B cell (primary cell): ENCODE measurements around the gene CDR2L. TPM values are rescaled to one million over a fixed set of nuclear protein-coding genes. Genes with fewer than 3 reads are reported as not detected.

Source experiments
- ATAC-seq: fragments of 200-7000 bp; cut with Tn5 transposase; one replicate; pipeline ENCODE4 v1.10.0; 2021; ENCODE audit warnings: low read depth, mild to moderate bottlenecking, moderate number of reproducible peaks, moderate library complexity
- CTCF ChIA-PET: fragments of 350-600 bp; sonication (Branson Sonifier 250); formaldehyde crosslinking; loops from one replicate; lab custom pipeline; 2021; ENCODE audit warnings: antibody characterized with exemption, inconsistent platforms; lab: Charles Lee
- POLR2A ChIA-PET: fragments of 350-600 bp; sonication (Branson Sonifier 250); formaldehyde crosslinking; loops from one replicate; lab custom pipeline; 2021; ENCODE audit warnings: antibody characterized with exemption; lab: Charles Lee
- DNase-seq: peaks from one replicate; pipeline ENCODE4 v3.0.0; 2013
- H2AFZ ChIP-seq: 2 replicates; pipeline ENCODE4 v1.6.1; 2012; ENCODE audit warnings: mild to moderate bottlenecking, low read depth, low read length; ENCODE audit not compliant: insufficient read depth, poor library complexity, severe bottlenecking
- H3K27ac ChIP-seq, 2 donors: 1 replicate in 1 of 2; 2 replicates in 1 of 2; pipeline ENCODE4 v1.5.1; 2012 to 2013; ENCODE audit warnings: low read length in 2 of 2, mild to moderate bottlenecking in 2 of 2, moderate library complexity in 1 of 2
- H3K27me3 ChIP-seq, 4 experiments: fragments of 200-600 bp in 1 of 4; sonication (generic) in 1 of 4; replicated peaks in 1 of 4; 1 replicate in 2 of 4; 2 replicates in 2 of 4; pipeline versions ENCODE4 v1.6.1 to v1.7.0; 2013 to 2016; ENCODE audit warnings: low read length in 3 of 4, mild to moderate bottlenecking in 2 of 4, mixed read lengths in 1 of 4, moderate library complexity in 1 of 4; ENCODE audit not compliant: insufficient read depth in 4 of 4, control insufficient read depth in 3 of 4; ENCODE audit errors: control extremely low read depth in 1 of 4
- H3K36me3 ChIP-seq, 2 experiments: replicated peaks in 1 of 2; 1 replicate in 1 of 2; 2 replicates in 1 of 2; pipeline versions ENCODE4 v1.6.1 to v1.7.1; 2013; ENCODE audit warnings: low read length in 1 of 2; ENCODE audit not compliant: insufficient read depth in 2 of 2, control insufficient read depth in 1 of 2; ENCODE audit errors: control extremely low read depth in 1 of 2, extremely low read depth in 1 of 2
- H3K4me1 ChIP-seq, 2 donors: fragments of 200-600 bp in 1 of 2; sonication (generic) in 1 of 2; 1 replicate in 1 of 2; 2 replicates in 1 of 2; pipeline versions ENCODE4 v1.5.1 to v1.6.1; 2013 to 2017; ENCODE audit warnings: low read length in 2 of 2; ENCODE audit not compliant: control insufficient read depth in 2 of 2, insufficient read depth in 2 of 2
- H3K4me2 ChIP-seq: replicated peaks from 2 replicates; pipeline ENCODE3; 2012; ENCODE audit warnings: mild to moderate bottlenecking, low read depth, low read length; ENCODE audit not compliant: poor library complexity, severe bottlenecking
- H3K4me3 ChIP-seq, 5 experiments: fragments of 200-600 bp in 1 of 5; sonication (generic) in 1 of 5; 1 replicate in 3 of 5; 2 replicates in 2 of 5; pipeline versions ENCODE4 v1.5.1 to v1.7.0; 2011 to 2016; ENCODE audit warnings: low read length in 4 of 5, mild to moderate bottlenecking in 4 of 5, low read depth in 2 of 5, control low read depth in 1 of 5, moderate library complexity in 1 of 5; ENCODE audit not compliant: insufficient read depth in 1 of 5; ENCODE audit errors: control extremely low read depth in 1 of 5, extremely low read depth in 1 of 5
- H3K79me2 ChIP-seq: fragments of 200-600 bp; sonication (generic); one replicate; pipeline ENCODE4 v1.6.0; 2016; ENCODE audit warnings: low read length; ENCODE audit not compliant: control insufficient read depth, insufficient read depth
- H3K9ac ChIP-seq: fragments of 200-600 bp; sonication (generic); 2 replicates; pipeline ENCODE4 v1.6.1; 2017; ENCODE audit warnings: mild to moderate bottlenecking, low read length, moderate library complexity
- H3K9me3 ChIP-seq, 3 donors: one replicate each; pipeline versions ENCODE4 v1.6.1 to v1.7.1; 2013; ENCODE audit warnings: low read length in 2 of 3; ENCODE audit not compliant: control insufficient read depth in 2 of 3, insufficient read depth in 1 of 3; ENCODE audit errors: control extremely low read depth in 1 of 3
- H4K20me1 ChIP-seq: 2 replicates; pipeline ENCODE4 v1.6.0; 2012; ENCODE audit warnings: mild to moderate bottlenecking, low read length; ENCODE audit not compliant: insufficient read depth, control insufficient read depth, poor library complexity, severe bottlenecking
- H3K27ac Mint-ChIP-seq: one replicate; pipeline ENCODE4 v1.8.0; 2021; ENCODE audit warnings: mixed read lengths
- H3K27me3 Mint-ChIP-seq: one replicate; pipeline ENCODE4 v1.8.0; 2021; ENCODE audit warnings: mixed read lengths
- H3K4me1 Mint-ChIP-seq: one replicate; pipeline ENCODE4 v1.8.0; 2021; ENCODE audit warnings: mixed read lengths
- H3K4me3 Mint-ChIP-seq: one replicate; pipeline ENCODE4 v1.8.0; 2021; ENCODE audit warnings: mixed read lengths
- H3K9me3 Mint-ChIP-seq: one replicate; pipeline ENCODE4 v1.8.0; 2022; ENCODE audit warnings: mixed read lengths; ENCODE audit not compliant: insufficient read depth
- EZH2 ChIP-seq: IDR thresholded peaks from 2 replicates; pipeline ENCODE4 v1.6.1; 2012; ENCODE audit warnings: borderline replicate concordance, low read depth, mild to moderate bottlenecking, moderate library complexity, low read length; ENCODE audit not compliant: insufficient read depth, poor library complexity, severe bottlenecking
- WGBS: methylation state at CpG from one replicate; pipeline ENCODE4 v1.1.5; 2013; ENCODE audit warnings: missing lambda C conversion rate; ENCODE audit not compliant: insufficient coverage; 5-methylcytosine and 5-hydroxymethylcytosine counted together
- intact Hi-C: fragments of 100-400 bp; cut with micrococcal nuclease; formaldehyde crosslinking; loops from one replicate; pipeline ENCODE4 v1.10.0; 2022
- polyA plus RNA-seq: library from polyadenylated mRNA; depleted of rRNA; stranded (reverse); fragments of >200 nt; gene quantifications from 2 replicates; pipeline ENCODE4 v1.2.3, GENCODE V29; 2012
- total RNA-seq, 2 donors: library from RNA; stranded (reverse); fragments of 120-200 nt in 1 of 2; gene quantifications; 1 replicate in 1 of 2; 2 replicates in 1 of 2; pipeline versions ENCODE4 v1.2.3 to v1.2.4, GENCODE V29; 2013 to 2022
- TF ChIP-seq, protein P1 (sequence below): fragments of 200-600 bp; IDR thresholded peaks from one replicate; pipeline ENCODE4 v1.8.0; 2022; ENCODE audit warnings: antibody characterized with exemption, mild to moderate bottlenecking

The CDR2L gene
- total and polyA plus RNA-seq, 2 donors (not counting 1 experiment from before 2014, with no cell fraction given): 0.03 TPM; not detected in 1

DNA sequence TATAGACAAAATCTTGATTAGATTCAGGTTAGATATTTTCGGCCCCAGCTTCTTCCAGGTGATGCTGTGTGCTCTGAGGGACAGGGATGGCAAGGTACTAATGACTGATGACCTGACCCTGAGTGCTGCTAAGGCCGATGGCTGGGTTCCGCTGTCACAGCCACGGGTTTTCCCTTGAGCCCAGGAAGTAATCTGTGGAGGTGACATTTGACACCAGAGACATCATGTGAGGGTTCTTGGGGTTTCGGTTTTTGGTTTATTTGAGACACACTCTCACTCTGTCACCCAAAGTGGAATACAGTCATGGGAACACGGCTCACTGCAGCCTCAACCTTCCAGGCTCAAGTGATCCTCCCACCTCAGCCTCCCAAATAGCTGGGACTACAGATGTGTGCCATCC, 41.9 kb upstream of the CDR2L start:
- TF ChIP-seq, protein P1, sequence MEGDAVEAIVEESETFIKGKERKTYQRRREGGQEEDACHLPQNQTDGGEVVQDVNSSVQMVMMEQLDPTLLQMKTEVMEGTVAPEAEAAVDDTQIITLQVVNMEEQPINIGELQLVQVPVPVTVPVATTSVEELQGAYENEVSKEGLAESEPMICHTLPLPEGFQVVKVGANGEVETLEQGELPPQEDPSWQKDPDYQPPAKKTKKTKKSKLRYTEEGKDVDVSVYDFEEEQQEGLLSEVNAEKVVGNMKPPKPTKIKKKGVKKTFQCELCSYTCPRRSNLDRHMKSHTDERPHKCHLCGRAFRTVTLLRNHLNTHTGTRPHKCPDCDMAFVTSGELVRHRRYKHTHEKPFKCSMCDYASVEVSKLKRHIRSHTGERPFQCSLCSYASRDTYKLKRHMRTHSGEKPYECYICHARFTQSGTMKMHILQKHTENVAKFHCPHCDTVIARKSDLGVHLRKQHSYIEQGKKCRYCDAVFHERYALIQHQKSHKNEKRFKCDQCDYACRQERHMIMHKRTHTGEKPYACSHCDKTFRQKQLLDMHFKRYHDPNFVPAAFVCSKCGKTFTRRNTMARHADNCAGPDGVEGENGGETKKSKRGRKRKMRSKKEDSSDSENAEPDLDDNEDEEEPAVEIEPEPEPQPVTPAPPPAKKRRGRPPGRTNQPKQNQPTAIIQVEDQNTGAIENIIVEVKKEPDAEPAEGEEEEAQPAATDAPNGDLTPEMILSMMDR: no peak
- TF ChIP-seq EZH2: no peak
- Histone ChIP-seq H2AFZ (no peak overlapping the region), H3K27ac (no peak overlapping the region), H3K4me1 (no peaks in the 10 kb centered on the region), H3K9me3 (peaks cover 0 to 4% (median 0%) of the 10 kb centered on the region in 3 donors), H3K4me3 (no peak overlapping the region), H3K36me3 (no peaks in the 10 kb centered on the region), H3K79me2 (no peaks in the 10 kb centered on the region), H4K20me1 (no peaks in the 10 kb centered on the region), H3K9ac (no peak overlapping the region), H3K27me3 (peaks cover 0 to 25% (median 0%) of the 10 kb centered on the region in 4 experiments), H3K4me2 (no peak overlapping the region)
- DNase-seq (no peak), ATAC-seq (no peak)
- H3K27me3 Mint-ChIP-seq: peaks cover 35% of the 10 kb centered on the region
- POLR2A ChIA-PET: no interaction called here
- H3K9me3 Mint-ChIP-seq: no peaks in the 10 kb centered on the region
- no peak overlapping the region for H3K27ac Mint-ChIP-seq
- 54% methylated on average over 3 of the region's 6 CpGs for WGBS
- intact Hi-C loops: no loop called here
- CTCF ChIA-PET: interaction anchor here (0.6 to 1.8 kb wide), 3 partner anchors 12 to 476 kb away, joined by 3 to 5 read pairs (median 4); no protein-coding TSS in a partner anchor
- H3K4me1 Mint-ChIP-seq: no peaks in the 10 kb centered on the region
- H3K4me3 Mint-ChIP-seq: no peak overlapping the region

DNA sequence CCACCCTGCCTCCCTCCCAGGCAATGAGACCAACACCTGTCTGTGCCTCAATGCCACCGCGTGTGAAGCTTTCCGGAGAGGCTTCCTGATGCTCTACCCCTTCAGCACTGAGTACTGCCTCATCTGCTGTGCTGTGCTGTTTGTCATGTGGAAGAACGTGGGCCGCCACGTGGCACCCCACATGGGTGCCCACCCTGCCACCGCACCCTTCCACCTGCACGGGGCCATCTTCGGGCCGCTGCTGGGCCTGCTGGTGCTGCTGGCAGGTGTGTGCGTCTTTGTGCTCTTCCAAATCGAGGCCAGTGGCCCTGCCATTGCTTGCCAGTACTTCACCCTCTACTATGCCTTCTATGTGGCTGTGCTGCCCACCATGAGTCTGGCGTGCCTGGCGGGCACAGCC, 40.8 kb upstream of the CDR2L start:
- Histone ChIP-seq H3K9ac (no peak overlapping the region), H2AFZ (no peak overlapping the region), H3K36me3 (no peaks in the 10 kb centered on the region), H3K4me2 (no peak overlapping the region), H3K4me3 (no peak overlapping the region), H3K4me1 (no peaks in the 10 kb centered on the region), H3K27ac (no peak overlapping the region), H3K9me3 (peaks cover 0 to 4% (median 0%) of the 10 kb centered on the region in 3 donors), H4K20me1 (no peaks in the 10 kb centered on the region), H3K27me3 (peaks cover 0 to 18% (median 0%) of the 10 kb centered on the region in 4 experiments), H3K79me2 (no peaks in the 10 kb centered on the region)
- POLR2A ChIA-PET: no interaction called here
- no peaks in the 10 kb centered on the region for H3K9me3 Mint-ChIP-seq
- ATAC-seq (no peak), DNase-seq (no peak)
- CTCF ChIA-PET: interaction anchor here (1.3 kb wide), 1 partner anchor 11 kb away, joined by 4 read pairs; no protein-coding TSS in a partner anchor
- intact Hi-C loops: no loop called here
- no peak for TF ChIP-seq EZH2
- no peaks in the 10 kb centered on the region for H3K4me1 Mint-ChIP-seq
- H3K27me3 Mint-ChIP-seq: peaks cover 30% of the 10 kb centered on the region
- no peak overlapping the region for H3K27ac Mint-ChIP-seq
- WGBS: 89% methylated on average over 14 of the region's 14 CpGs
- H3K4me3 Mint-ChIP-seq: no peak overlapping the region
